Omental fat pad (tissue), 4 donors: ENCODE measurements around the gene MRPL23. TPM values are rescaled to one million over a fixed set of nuclear protein-coding genes. Genes with fewer than 3 reads are reported as not detected.

Source experiments
- ATAC-seq: fragments of 150-250 bp; one replicate; pipeline ENCODE4 v1.9.1; 2016; ENCODE audit warnings: mild to moderate bottlenecking, moderate library complexity; ENCODE audit not compliant: low FRiP score
- DNase-seq: peaks from one replicate; pipeline ENCODE4 v3.0.0-alpha.2; 2019; ENCODE audit warnings: low spot score
- total RNA-seq, 4 donors: library from RNA; depleted of rRNA; stranded (reverse); fragments of >200 nt; gene quantifications; one replicate each; pipeline ENCODE4 v1.1.0, GENCODE V29; 2016
- TF ChIP-seq, protein P1 (sequence below), 3 donors: fragments of 450-650 bp; IDR thresholded peaks; one replicate each; pipeline ENCODE4 v1.5.1; 2016 to 2017; ENCODE audit warnings: antibody characterized with exemption in 3 of 3, mild to moderate bottlenecking in 3 of 3, moderate library complexity in 2 of 3

MRPL23 gene
- total RNA-seq, 4 donors from 2014 or later = 82.3 to 114 (median 111) TPM

DNA sequence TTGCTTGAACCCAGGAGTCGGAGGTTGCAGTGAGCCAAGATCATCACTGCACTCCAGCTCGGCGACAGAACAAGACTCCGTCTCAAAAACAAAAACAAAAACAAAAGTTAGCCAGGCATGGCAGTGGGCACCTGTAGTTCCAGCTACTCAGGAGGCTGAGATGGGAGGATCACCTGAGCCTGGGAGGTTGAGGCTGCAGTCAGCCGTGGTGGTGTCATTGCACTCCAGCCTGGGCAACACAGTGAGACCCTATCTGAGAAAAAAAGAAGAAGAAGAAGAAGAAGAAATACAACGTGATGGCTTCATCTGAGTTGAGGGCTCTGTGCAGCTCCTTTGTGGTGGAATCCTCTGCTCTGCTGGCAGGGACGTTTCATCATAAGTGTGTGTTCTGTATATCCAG lies 37.6 kb upstream of the MRPL23 start:
- no peak for ATAC-seq
- TF ChIP-seq, protein P1, sequence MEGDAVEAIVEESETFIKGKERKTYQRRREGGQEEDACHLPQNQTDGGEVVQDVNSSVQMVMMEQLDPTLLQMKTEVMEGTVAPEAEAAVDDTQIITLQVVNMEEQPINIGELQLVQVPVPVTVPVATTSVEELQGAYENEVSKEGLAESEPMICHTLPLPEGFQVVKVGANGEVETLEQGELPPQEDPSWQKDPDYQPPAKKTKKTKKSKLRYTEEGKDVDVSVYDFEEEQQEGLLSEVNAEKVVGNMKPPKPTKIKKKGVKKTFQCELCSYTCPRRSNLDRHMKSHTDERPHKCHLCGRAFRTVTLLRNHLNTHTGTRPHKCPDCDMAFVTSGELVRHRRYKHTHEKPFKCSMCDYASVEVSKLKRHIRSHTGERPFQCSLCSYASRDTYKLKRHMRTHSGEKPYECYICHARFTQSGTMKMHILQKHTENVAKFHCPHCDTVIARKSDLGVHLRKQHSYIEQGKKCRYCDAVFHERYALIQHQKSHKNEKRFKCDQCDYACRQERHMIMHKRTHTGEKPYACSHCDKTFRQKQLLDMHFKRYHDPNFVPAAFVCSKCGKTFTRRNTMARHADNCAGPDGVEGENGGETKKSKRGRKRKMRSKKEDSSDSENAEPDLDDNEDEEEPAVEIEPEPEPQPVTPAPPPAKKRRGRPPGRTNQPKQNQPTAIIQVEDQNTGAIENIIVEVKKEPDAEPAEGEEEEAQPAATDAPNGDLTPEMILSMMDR (IDR thresholded peaks at IDR 0.05) = no peak
- no peak for DNase-seq

DNA sequence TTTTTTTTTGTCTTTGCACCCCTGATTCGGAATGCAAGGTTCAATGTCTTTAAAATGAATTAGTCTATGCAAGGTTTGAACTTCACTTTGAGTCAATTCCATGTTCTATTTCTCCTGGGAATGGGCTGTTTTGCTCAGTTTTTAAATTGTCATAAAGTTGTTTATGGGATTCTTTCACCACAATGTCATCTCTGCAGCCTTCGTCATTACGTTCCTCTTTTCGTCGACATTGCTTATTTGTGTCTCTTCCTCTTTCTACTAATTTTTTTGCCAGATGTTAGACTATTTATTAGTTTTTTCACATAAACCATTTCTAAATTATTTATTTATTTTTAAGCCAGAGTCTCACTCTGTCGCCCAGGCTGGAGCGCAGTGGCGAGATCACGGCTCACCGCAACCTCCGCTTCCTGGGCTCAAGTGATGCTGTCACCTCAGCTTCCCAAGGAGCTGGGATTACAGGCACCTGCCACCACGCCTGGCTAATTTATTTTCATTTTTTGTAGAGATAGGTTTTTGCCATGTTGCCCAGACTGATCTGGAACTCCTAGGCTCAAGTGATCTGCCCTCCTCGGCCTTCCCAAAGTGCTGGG lies 34.7 kb upstream of the MRPL23 start:
- TF ChIP-seq, protein P1 (IDR thresholded peaks at IDR 0.05) = no peak
- DNase-seq (no peak), ATAC-seq (no peak)

DNA sequence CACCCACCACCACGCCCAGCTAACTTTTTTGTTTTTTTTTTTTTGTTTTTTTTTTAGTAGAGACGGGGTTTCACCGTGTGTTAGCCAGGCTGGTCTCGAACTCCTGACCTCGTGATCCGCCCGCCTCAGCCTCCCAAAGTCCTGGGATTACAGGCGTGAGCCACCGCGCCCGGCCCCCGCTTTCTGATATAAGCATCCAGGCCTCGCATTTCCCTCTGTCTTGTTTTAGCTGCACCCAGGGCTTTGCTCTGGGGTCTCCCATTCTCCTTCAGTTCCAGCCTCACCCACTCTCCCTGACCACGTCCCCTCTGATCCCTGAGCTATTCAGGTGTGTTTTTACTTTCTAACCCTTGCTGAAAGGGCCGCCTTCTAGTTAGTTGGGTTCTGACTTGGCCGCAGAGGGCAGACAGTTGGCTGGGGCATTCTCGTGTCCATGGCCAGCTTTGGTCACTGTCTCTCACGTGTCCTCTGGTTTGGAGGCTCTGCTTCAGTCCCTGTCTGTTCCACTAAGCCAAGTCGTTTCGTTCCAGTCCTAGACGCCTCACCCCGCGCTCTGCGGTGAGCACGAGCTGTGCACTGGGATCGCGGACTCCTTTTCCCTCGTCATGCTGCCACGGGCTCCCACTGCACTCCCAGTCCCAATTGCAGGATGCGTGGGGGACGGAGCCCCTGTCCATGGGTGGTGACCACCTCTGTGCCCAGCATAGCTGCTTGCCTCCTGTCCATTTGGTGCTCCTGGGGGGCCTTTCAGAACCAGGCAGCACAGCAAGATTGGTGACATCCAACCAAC lies 33.7 kb upstream of the MRPL23 start:
- ATAC-seq = no peak
- TF ChIP-seq, protein P1 (IDR thresholded peaks at IDR 0.05) = no peak
- no peak for DNase-seq

DNA sequence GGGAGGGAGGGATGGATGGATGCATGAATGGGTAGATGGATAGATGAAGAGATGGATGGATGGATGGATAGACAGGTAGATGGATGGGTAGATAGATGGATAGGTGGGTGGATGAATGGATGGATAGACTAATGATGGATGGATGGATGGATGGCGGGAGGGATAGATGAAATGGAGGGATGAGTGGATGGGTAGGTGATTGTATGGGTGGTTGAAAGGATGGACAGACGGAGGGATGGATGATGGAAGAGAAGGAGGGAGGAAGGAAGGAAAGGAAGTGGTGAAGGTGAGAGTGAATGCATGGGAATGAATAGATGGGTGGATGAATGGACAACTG lies 31.4 kb upstream of the MRPL23 start:
- ATAC-seq = no peak
- TF ChIP-seq, protein P1 (IDR thresholded peaks at IDR 0.05) = no peak

DNA sequence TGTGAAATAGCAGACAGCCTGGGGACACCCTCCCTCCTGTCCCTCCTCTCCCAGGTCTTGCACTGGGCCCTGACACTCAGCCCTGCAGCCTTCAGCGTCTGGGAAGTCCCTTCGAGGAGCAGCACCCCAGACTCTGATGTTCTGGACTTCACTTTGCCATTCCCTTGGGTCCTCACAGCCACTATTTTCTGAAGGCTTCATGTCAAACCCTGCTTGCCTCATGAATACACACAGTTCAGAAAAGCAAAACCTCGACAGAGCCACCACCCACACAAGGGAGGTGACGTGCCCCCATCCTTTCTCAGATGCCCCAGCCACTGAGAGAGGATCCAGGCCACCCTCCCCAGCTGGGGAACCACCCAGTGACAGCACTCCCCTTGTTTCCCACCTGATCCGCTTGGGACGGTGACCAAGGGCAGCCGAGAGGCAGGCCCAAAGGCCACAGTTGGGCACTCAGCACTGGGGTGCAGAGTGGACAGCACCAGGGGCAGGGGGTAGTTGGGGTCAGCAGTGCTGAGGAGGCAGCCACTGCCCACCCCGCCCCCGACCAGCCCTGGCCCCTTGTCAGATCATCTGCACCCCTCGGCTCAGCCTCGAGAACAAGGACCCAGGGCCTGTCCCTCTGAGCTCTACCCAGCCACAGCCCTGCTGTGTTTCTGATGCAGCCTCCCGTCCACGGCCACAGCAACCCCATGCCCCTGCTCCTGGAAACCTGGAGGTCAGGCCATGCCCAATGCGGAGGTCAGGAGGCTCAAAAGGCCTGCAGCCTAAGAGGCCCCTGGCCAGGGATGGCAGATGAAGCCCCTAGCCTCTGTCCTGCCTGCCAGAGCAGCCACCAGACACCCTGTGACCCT lies 30.8 kb upstream of the MRPL23 start:
- ATAC-seq (no peak), DNase-seq (no peak)
- TF ChIP-seq, protein P1 (IDR thresholded peaks at IDR 0.05) = no peak

More for the DNA sequence above, 31.4 kb upstream of the MRPL23 start:
- DNase-seq = no peak

DNA sequence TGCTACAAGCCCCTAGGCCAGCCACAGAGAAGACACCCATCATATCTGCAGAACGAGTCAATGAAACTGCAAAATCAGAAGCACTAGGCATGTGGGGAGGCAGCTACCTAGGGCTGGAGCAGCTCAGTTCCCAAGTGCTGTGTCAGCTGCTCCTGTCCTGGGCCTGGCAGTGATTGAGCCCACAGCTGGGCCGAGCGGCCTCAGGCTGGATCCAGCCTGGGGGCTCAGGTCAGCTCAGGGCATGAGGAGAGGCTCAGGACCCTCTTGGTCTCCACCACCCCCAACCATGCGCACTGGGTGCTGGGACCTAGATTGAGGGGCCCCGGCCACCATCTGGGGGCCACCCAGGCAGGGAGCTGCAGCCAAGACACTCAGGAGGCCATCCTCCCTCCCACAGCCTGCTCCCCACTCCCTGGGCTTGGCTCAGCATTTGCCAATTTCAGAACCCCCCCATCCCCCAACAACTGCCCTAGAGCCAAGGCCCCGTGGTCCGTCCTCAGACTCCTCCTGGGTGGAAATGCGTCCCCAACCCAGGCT lies 30.1 kb upstream of the MRPL23 start:
- ATAC-seq (no peak), DNase-seq (no peak)
- TF ChIP-seq, protein P1 (IDR thresholded peaks at IDR 0.05) = no peak
